CD4-positive, CD25-positive, alpha-beta regulatory T cell (primary cell): Measurements from ENCODE around the gene CREB5. TPM values are rescaled to one million over a fixed set of nuclear protein-coding genes. Genes with fewer than 3 reads are reported as not detected.
A peak's percentile ranks its signal among the peaks of the same experiment; 100 is the strongest.

Source experiments
- ATAC-seq, 2 donors: fragments of 150-1000 bp; cut with Tn5 transposase; one replicate each; pipeline ENCODE4 v1.10.0; 2021; ENCODE audit warnings: low read depth in 2 of 2, moderate number of reproducible peaks in 2 of 2, moderate library complexity in 1 of 2
- DNase-seq, 3 donors: peaks; one replicate each; pipeline versions ENCODE4 v3.0.0 to v3.0.0-alpha.2; 2012 to 2022; ENCODE audit warnings: mixed read lengths in 1 of 3
- H3K27ac ChIP-seq: one replicate; pipeline ENCODE4 v1.7.0; 2013; ENCODE audit warnings: mild to moderate bottlenecking, low read length; ENCODE audit not compliant: insufficient read depth, poor library complexity, severe bottlenecking
- H3K27me3 ChIP-seq: one replicate; pipeline ENCODE4 v1.7.0; 2013; ENCODE audit warnings: low read length; ENCODE audit not compliant: control insufficient read depth, insufficient read depth
- H3K36me3 ChIP-seq: one replicate; pipeline ENCODE4 v1.7.0; 2013; ENCODE audit warnings: mild to moderate bottlenecking, low read length, moderate library complexity; ENCODE audit not compliant: control insufficient read depth, insufficient read depth
- H3K4me1 ChIP-seq: 2 replicates; pipeline ENCODE4 v1.7.0; 2013; ENCODE audit warnings: mild to moderate bottlenecking, low read length; ENCODE audit not compliant: insufficient read depth, control insufficient read depth, poor library complexity, severe bottlenecking
- H3K4me3 ChIP-seq: one replicate; pipeline ENCODE4 v1.7.0; 2013; ENCODE audit warnings: low read depth, mild to moderate bottlenecking, low read length, moderate library complexity
- H3K9me3 ChIP-seq, 2 experiments: 1 replicate in 1 of 2; 2 replicates in 1 of 2; pipeline ENCODE4 v1.7.0; 2013; ENCODE audit warnings: low read length in 2 of 2, mild to moderate bottlenecking in 1 of 2, moderate library complexity in 1 of 2; ENCODE audit not compliant: control insufficient read depth in 2 of 2
- H3K27ac Mint-ChIP-seq, 3 donors: one replicate each; pipeline ENCODE4 v1.8.0; 2020 to 2022; ENCODE audit warnings: mild to moderate bottlenecking in 3 of 3, mixed read lengths in 3 of 3, moderate library complexity in 2 of 3
- H3K27me3 Mint-ChIP-seq: one replicate; pipeline ENCODE4 v1.8.0; 2022; ENCODE audit warnings: mild to moderate bottlenecking, mixed read lengths
- H3K36me3 Mint-ChIP-seq: one replicate; pipeline ENCODE4 v1.8.0; 2020; ENCODE audit warnings: mixed read lengths
- H3K4me1 Mint-ChIP-seq, 4 donors: one replicate each; pipeline ENCODE4 v1.8.0; 2020 to 2022; ENCODE audit warnings: mixed read lengths in 4 of 4, mild to moderate bottlenecking in 1 of 4
- H3K4me3 Mint-ChIP-seq, 4 donors: one replicate each; pipeline ENCODE4 v1.8.0; 2020 to 2022; ENCODE audit warnings: mild to moderate bottlenecking in 4 of 4, mixed read lengths in 4 of 4, moderate library complexity in 3 of 4
- H3K9me3 Mint-ChIP-seq, 7 donors: one replicate each; pipeline ENCODE4 v1.8.0; 2020 to 2022; ENCODE audit warnings: mixed read lengths in 7 of 7, mild to moderate bottlenecking in 3 of 7, moderate library complexity in 2 of 7
- polyA plus RNA-seq, 4 donors: library from polyadenylated mRNA; unstranded; fragments of 300-500 nt; fragmentation: Illumina TruSeq; gene quantifications; one replicate each; pipeline ENCODE4 v1.2.3, GENCODE V29; 2021
- total RNA-seq: library from RNA; stranded (reverse); gene quantifications from one replicate; pipeline ENCODE4 v1.2.3, GENCODE V29; 2022

Gene CREB5
- total and polyA plus RNA-seq, 5 donors from 2014 or later = 1.3 TPM; not detected in 4

GRCh38 chr7:28718055-28718481 is 305.8 kb downstream of the CREB5 start:
- H3K4me3 ChIP-seq = no peak overlapping the region
- no peak overlapping the region for H3K27ac Mint-ChIP-seq

GRCh38 chr7:28718545-28718944 is 306.2 kb downstream of the CREB5 start:
- no peak overlapping the region for H3K4me3 ChIP-seq
- no peaks in the 10 kb centered on the region for H3K4me1 Mint-ChIP-seq
- ATAC-seq = no peak
- no peak for DNase-seq
- no peaks in the 10 kb centered on the region for H3K9me3 ChIP-seq
- no peak overlapping the region for H3K27ac Mint-ChIP-seq
- no peaks in the 10 kb centered on the region for H3K36me3 ChIP-seq
- no peak overlapping the region for H3K4me3 Mint-ChIP-seq
- H3K27me3 ChIP-seq = no peaks in the 10 kb centered on the region
- no peak overlapping the region for H3K27ac ChIP-seq
- H3K4me1 ChIP-seq = no peaks in the 10 kb centered on the region
- H3K27me3 Mint-ChIP-seq = no peaks in the 10 kb centered on the region
- no peaks in the 10 kb centered on the region for H3K36me3 Mint-ChIP-seq
- H3K9me3 Mint-ChIP-seq = no peaks in the 10 kb centered on the region

More at GRCh38 chr7:28718055-28718481, 305.8 kb downstream of the CREB5 start:
- Histone ChIP-seq H3K27ac (no peak overlapping the region), H3K9me3 (no peaks in the 10 kb centered on the region), H3K36me3 (no peaks in the 10 kb centered on the region), H3K27me3 (no peaks in the 10 kb centered on the region), H3K4me1 (no peaks in the 10 kb centered on the region)
- no peaks in the 10 kb centered on the region for H3K36me3 Mint-ChIP-seq
- H3K4me3 Mint-ChIP-seq = no peak overlapping the region
- DNase-seq (no peak), ATAC-seq (no peak)
- H3K27me3 Mint-ChIP-seq = no peaks in the 10 kb centered on the region
- H3K9me3 Mint-ChIP-seq = no peaks in the 10 kb centered on the region
- no peaks in the 10 kb centered on the region for H3K4me1 Mint-ChIP-seq

- Histone ChIP-seq H3K9me3 (no peaks in the 10 kb centered on the region), H3K4me1 (no peaks in the 10 kb centered on the region), H3K4me3 (no peak overlapping the region), H3K27me3 (no peaks in the 10 kb centered on the region), H3K27ac (no peak overlapping the region), H3K36me3 (no peaks in the 10 kb centered on the region)
- no peaks in the 10 kb centered on the region for H3K9me3 Mint-ChIP-seq
- no peaks in the 10 kb centered on the region for H3K4me1 Mint-ChIP-seq
- no peak overlapping the region for H3K4me3 Mint-ChIP-seq
- H3K27ac Mint-ChIP-seq = no peak overlapping the region
- ATAC-seq (no peak), DNase-seq (no peak)
- H3K36me3 Mint-ChIP-seq = no peaks in the 10 kb centered on the region
- H3K27me3 Mint-ChIP-seq = no peaks in the 10 kb centered on the region
These were observed 310.4 kb downstream of the CREB5 start for GRCh38 chr7:28722684-28723083.

- Mint-ChIP-seq H3K9me3 (no peaks in the 10 kb centered on the region), H3K27me3 (peaks cover 1% of the 10 kb centered on the region), H3K27ac (no peak overlapping the region), H3K4me3 (no peak overlapping the region), H3K4me1 (no peaks in the 10 kb centered on the region), H3K36me3 (no peaks in the 10 kb centered on the region)
- DNase-seq (no peak), ATAC-seq (no peak)
- no peak overlapping the region for H3K4me3 ChIP-seq
- no peak overlapping the region for H3K27ac ChIP-seq
- H3K9me3 ChIP-seq = no peaks in the 10 kb centered on the region
- H3K4me1 ChIP-seq = no peaks in the 10 kb centered on the region
- H3K36me3 ChIP-seq = no peaks in the 10 kb centered on the region
- no peaks in the 10 kb centered on the region for H3K27me3 ChIP-seq
These were observed 311.0 kb downstream of the CREB5 start for GRCh38 chr7:28723336-28723735.

- Mint-ChIP-seq H3K36me3 (no peaks in the 10 kb centered on the region), H3K9me3 (no peaks in the 10 kb centered on the region), H3K4me1 (no peaks in the 10 kb centered on the region), H3K4me3 (no peak overlapping the region), H3K27me3 (peaks cover 6% of the 10 kb centered on the region), H3K27ac (no peak overlapping the region)
- H3K9me3 ChIP-seq = no peaks in the 10 kb centered on the region
- DNase-seq = no peak
- H3K27ac ChIP-seq = no peak overlapping the region
- no peak for ATAC-seq
- H3K36me3 ChIP-seq = no peaks in the 10 kb centered on the region
- no peaks in the 10 kb centered on the region for H3K27me3 ChIP-seq
- no peaks in the 10 kb centered on the region for H3K4me1 ChIP-seq
- H3K4me3 ChIP-seq = no peak overlapping the region
These were observed 312.2 kb downstream of the CREB5 start for GRCh38 chr7:28724563-28724962.

GRCh38 chr7:28725045-28725642 is 312.8 kb downstream of the CREB5 start:
- Histone ChIP-seq H3K27me3 (no peaks in the 10 kb centered on the region), H3K36me3 (no peaks in the 10 kb centered on the region), H3K4me3 (no peak overlapping the region), H3K27ac (no peak overlapping the region), H3K9me3 (no peaks in the 10 kb centered on the region), H3K4me1 (no peaks in the 10 kb centered on the region)
- no peak overlapping the region for H3K27ac Mint-ChIP-seq
- H3K36me3 Mint-ChIP-seq = no peaks in the 10 kb centered on the region
- no peak for ATAC-seq
- H3K4me3 Mint-ChIP-seq = no peak overlapping the region
- H3K27me3 Mint-ChIP-seq = peaks cover 6% of the 10 kb centered on the region
- peak in 1 of 3 donors; percentile 48 for DNase-seq
- H3K4me1 Mint-ChIP-seq = no peaks in the 10 kb centered on the region
- H3K9me3 Mint-ChIP-seq = no peaks in the 10 kb centered on the region

- H3K4me1 Mint-ChIP-seq = no peaks in the 10 kb centered on the region
- no peak overlapping the region for H3K4me3 Mint-ChIP-seq
- no peaks in the 10 kb centered on the region for H3K36me3 Mint-ChIP-seq
- peaks cover 6% of the 10 kb centered on the region for H3K27me3 Mint-ChIP-seq
- no peaks in the 10 kb centered on the region for H3K36me3 ChIP-seq
- H3K4me3 ChIP-seq = no peak overlapping the region
- DNase-seq (no peak), ATAC-seq (no peak)
- H3K27ac Mint-ChIP-seq = no peak overlapping the region
- H3K27me3 ChIP-seq = no peaks in the 10 kb centered on the region
- no peaks in the 10 kb centered on the region for H3K9me3 Mint-ChIP-seq
- H3K4me1 ChIP-seq = no peaks in the 10 kb centered on the region
- no peaks in the 10 kb centered on the region for H3K9me3 ChIP-seq
- no peak overlapping the region for H3K27ac ChIP-seq
These were observed 313.6 kb downstream of the CREB5 start for GRCh38 chr7:28725911-28726310.

GRCh38 chr7:28726555-28726954 is 314.2 kb downstream of the CREB5 start:
- no peaks in the 10 kb centered on the region for H3K4me1 Mint-ChIP-seq
- no peaks in the 10 kb centered on the region for H3K4me1 ChIP-seq
- H3K27ac ChIP-seq = no peak overlapping the region
- H3K9me3 ChIP-seq = no peaks in the 10 kb centered on the region
- no peaks in the 10 kb centered on the region for H3K27me3 ChIP-seq
- H3K9me3 Mint-ChIP-seq = no peaks in the 10 kb centered on the region
- H3K27me3 Mint-ChIP-seq = peaks cover 6% of the 10 kb centered on the region
- ATAC-seq = no peak
- no peak overlapping the region for H3K4me3 ChIP-seq
- no peak overlapping the region for H3K27ac Mint-ChIP-seq
- no peaks in the 10 kb centered on the region for H3K36me3 ChIP-seq
- no peak overlapping the region for H3K4me3 Mint-ChIP-seq
- no peak for DNase-seq
- H3K36me3 Mint-ChIP-seq = no peaks in the 10 kb centered on the region
